ENCODE results near the gene BMP4. TPM values are rescaled to one million over a fixed set of nuclear protein-coding genes. Genes with fewer than 3 reads are reported as not detected.

BMP4 gene
- total and polyA plus RNA-seq, 2 of the 13 experiments (the other 11 are each of a cell fraction or from before 2014, with no cell fraction given), result 56.4 to 169 TPM

- TF ChIP-seq MLX (CRISPR knock-in tag; IDR thresholded peaks at IDR 0.05) (no peak), MIER3 (CRISPR knock-in tag; IDR thresholded peaks at IDR 0.05; ENCODE audit: borderline replicate concordance) (peak; percentile 64; the same call in 1 of the 2 replicates), ZNF660 (CRISPR knock-in tag; IDR thresholded peaks at IDR 0.05; ENCODE audit: borderline replicate concordance, low read depth) (no peak), ZNF530 (CRISPR knock-in tag; IDR thresholded peaks at IDR 0.05; ENCODE audit: low read depth) (0 out of 2 replicates have a peak, but pooled peaks have one; percentile 61), NRL (CRISPR knock-in tag; IDR thresholded peaks at IDR 0.05; ENCODE audit: borderline replicate concordance) (peak; percentile 29; the same call in 1 of the 2 replicates), TBL1XR1 (IDR thresholded peaks at IDR 0.05; ENCODE audit: borderline replicate concordance, low read length, partially characterized antibody) (no peak), ZBTB39 (CRISPR knock-in tag; IDR thresholded peaks at IDR 0.05) (no peak), AHDC1 (CRISPR knock-in tag; IDR thresholded peaks at IDR 0.05; ENCODE audit: borderline replicate concordance) (peak; percentile 56), PRMT3 (CRISPR knock-in tag; IDR thresholded peaks at IDR 0.05; ENCODE audit: borderline replicate concordance, low read depth) (peak; percentile 56; the same call in 1 of the 2 replicates), NAIF1 (CRISPR knock-in tag; IDR thresholded peaks at IDR 0.05; ENCODE audit: borderline replicate concordance) (peak; percentile 46; the same call in 1 of the 2 replicates), ZNF713 (CRISPR knock-in tag; IDR thresholded peaks at IDR 0.05) (no peak), MED8 (CRISPR knock-in tag; IDR thresholded peaks at IDR 0.05; ENCODE audit: insufficient replicate concordance) (peak; percentile 71), FOXA3 (CRISPR knock-in tag; IDR thresholded peaks at IDR 0.05) (0 out of 2 replicates have a peak, but pooled peaks have one; percentile 25), MXD4 (CRISPR knock-in tag; IDR thresholded peaks at IDR 0.05) (peak; percentile 58; the same call in 1 of the 2 replicates), MIXL1 (CRISPR knock-in tag; IDR thresholded peaks at IDR 0.05) (no peak), ZNF121 (CRISPR knock-in tag; IDR thresholded peaks at IDR 0.05) (no peak), SRSF4 (IDR thresholded peaks at IDR 0.05; ENCODE audit: low read depth, low read length, poor library complexity, severe bottlenecking) (no peak)
These were observed at the start of gene BMP4 (continued) for GRCh38 chr14:53956427-53957201.

All from HepG2 (cell line).